HG03175 (cell line): Measurements from ENCODE around the gene MMRN2.
"Not testable (repeated sequence)": the region's sequence is repeated elsewhere in the genome, so short reads cannot be mapped to it uniquely, and the experiment has no call there.

Experiments used
- ATAC-seq: cut with Tn5 transposase; IDR thresholded peaks from one replicate; pipeline ENCODE4 v1.9.1; 2021; ENCODE audit warnings: mild to moderate bottlenecking, moderate library complexity; ENCODE audit not compliant: unreplicated experiment

The MMRN2 gene

GRCh38 chr10:86958116-86958900 is 893 bp upstream of the MMRN2 start, which contains the start of gene SNCG:
Gene SNCG, plus strand, starts transcription at chr10:86958599. Its CDS starts 99 bp downstream, at chr10:86958698.
- ATAC-seq: no peak

GRCh38 chr10:86956848-86957448 is 467 bp downstream of the MMRN2 start:
- no peak for ATAC-seq

GRCh38 chr10:86956195-86956847 is 1.1 kb downstream of the MMRN2 start:
- ATAC-seq: no peak

GRCh38 chr10:86955501-86956194 is 1.8 kb downstream of the MMRN2 start:
- no peak for ATAC-seq

- no peak for ATAC-seq
Measured at GRCh38 chr10:86954681-86955500, 2.5 kb downstream of the MMRN2 start.

GRCh38 chr10:86953747-86954680 is 3.4 kb downstream of the MMRN2 start:
- no peak for ATAC-seq

- not testable (repeated sequence) for ATAC-seq
Measured at GRCh38 chr10:86952697-86953096, 4.7 kb downstream of the MMRN2 start.

GRCh38 chr10:86952106-86952505 is 5.3 kb downstream of the MMRN2 start:
- ATAC-seq: no peak

- no peak for ATAC-seq
Measured at GRCh38 chr10:86951184-86951761, 6.1 kb downstream of the MMRN2 start.

GRCh38 chr10:86950349-86950748 is 7.1 kb downstream of the MMRN2 start:
- ATAC-seq: no peak

- not testable (repeated sequence) for ATAC-seq
Measured at GRCh38 chr10:86947806-86948205, 9.6 kb downstream of the MMRN2 start.

- no peak for ATAC-seq
Measured at GRCh38 chr10:86946213-86947155, 10.9 kb downstream of the MMRN2 start.

GRCh38 chr10:86945361-86946212 is 11.8 kb downstream of the MMRN2 start:
- no peak for ATAC-seq

GRCh38 chr10:86944907-86945306 is 12.5 kb downstream of the MMRN2 start:
- ATAC-seq: no peak

GRCh38 chr10:86944471-86944870 is 12.9 kb downstream of the MMRN2 start:
- ATAC-seq: no peak

- ATAC-seq: no peak
Measured at GRCh38 chr10:86944031-86944419, 13.4 kb downstream of the MMRN2 start.
